ENCODE data around the gene PRKCQ. TPM values are rescaled to one million over a fixed set of nuclear protein-coding genes. Genes with fewer than 3 reads are reported as not detected.
A peak's percentile ranks its signal among the peaks of the same experiment; 100 is the strongest.

The PRKCQ gene
- total and polyA plus RNA-seq, 2 of the 13 experiments (the other 11 are each of a cell fraction or from before 2014, with no cell fraction given), result 0.13 to 0.35 TPM

GRCh38 chr10:6408799-6409198 is 171.3 kb downstream of the PRKCQ start (continued):
- TF ChIP-seq ZNF121 (CRISPR knock-in tag; IDR thresholded peaks at IDR 0.05) (no peak), ZNF704 (CRISPR knock-in tag; IDR thresholded peaks at IDR 0.05; ENCODE audit: borderline replicate concordance) (no peak), ZNF501 (CRISPR knock-in tag; IDR thresholded peaks at IDR 0.05) (no peak), ZIK1 (CRISPR knock-in tag; IDR thresholded peaks at IDR 0.05; ENCODE audit: borderline replicate concordance, low read depth) (no peak)

- Histone ChIP-seq H3K9ac (ENCODE audit: insufficient read depth, low read depth, low read length) (no peak overlapping the region), H3K4me1 (ENCODE audit: insufficient read depth, low read length) (no peaks in the 10 kb centered on the region), H3K27me3 (ENCODE audit: control insufficient read depth in 1 of 2, insufficient read depth in 2 of 2, low read length in 2 of 2) (peaks cover 0 to 18% of the 10 kb centered on the region in 2 experiments; a peak in 3 of 5 replicates), H4K20me1 (ENCODE audit: insufficient read depth, low read length) (no peaks in the 10 kb centered on the region), H3K79me2 (ENCODE audit: insufficient read depth, low read length) (no peaks in the 10 kb centered on the region), H3K36me3 (replicated peaks in 1 of 2; ENCODE audit: control insufficient read depth in 1 of 2, insufficient read depth in 2 of 2, low read length in 2 of 2) (no peaks in the 10 kb centered on the region), H2AFZ (ENCODE audit: low read length) (no peak overlapping the region), H3K27ac (ENCODE audit: extremely low read length, insufficient read depth, low read length) (no peak overlapping the region), H3K9me3 (ENCODE audit: low read length) (no peaks in the 10 kb centered on the region), H3K4me3 (replicated peaks in 1 of 3; ENCODE audit: insufficient read depth in 1 of 3, low read depth in 2 of 3, low read length in 3 of 3) (no peak overlapping the region), H3K4me2 (ENCODE audit: low read depth, low read length) (no peak overlapping the region)
- no TSS peak for BruUV-seq (replicated peaks)
- WGBS (ENCODE audit: low lambda C conversion rate), result 13% methylated on average over 11 of the region's 11 CpGs
- intact Hi-C loops (cut with micrococcal nuclease; ENCODE audit: unreplicated experiment) (loop anchor here (10.0 kb wide), 1 partner anchor 132 kb away; no protein-coding TSS in a partner anchor), in situ Hi-C loops (cut with HindIII; ENCODE audit: extremely low pct_ligation_motif_present, low pct_unique_long_range_greater_than_20kb) (loop anchor here (5.0 to 10.0 kb wide), 2 partner anchors 232 to 300 kb away; no protein-coding TSS in a partner anchor)
- ChIA-PET POLR2A (no interaction called here), CTCF (ENCODE audit: low intra/inter-chr PET ratio, low total read pairs) (no interaction called here)
- FAIRE-seq (no peak), ATAC-seq (no peak), DNase-seq (ENCODE audit: low spot score) (no peak)
- no peak for TF ChIP-seq ZNF563 (CRISPR knock-in tag; IDR thresholded peaks at IDR 0.05)
- TF ChIP-seq CREB1 (IDR thresholded peaks at IDR 0.05), result peak; percentile 80
- TF ChIP-seq CREB1 (CRISPR knock-in tag; IDR thresholded peaks at IDR 0.05), result no peak
- no peak for TF ChIP-seq ETS1 (CRISPR knock-in tag; IDR thresholded peaks at IDR 0.05)
- no peak for TF ChIP-seq CBX1 (IDR thresholded peaks at IDR 0.05; ENCODE audit: low read depth)
- TF ChIP-seq MED8 (CRISPR knock-in tag; IDR thresholded peaks at IDR 0.05; ENCODE audit: insufficient replicate concordance), result no peak
- no peak for TF ChIP-seq ZNF800 (CRISPR knock-in tag; IDR thresholded peaks at IDR 0.05)
- TF ChIP-seq SMARCE1 (IDR thresholded peaks at IDR 0.05; ENCODE audit: borderline replicate concordance), result no peak
- TF ChIP-seq ZNF260 (CRISPR knock-in tag; IDR thresholded peaks at IDR 0.05; ENCODE audit: borderline replicate concordance, low read depth), result no peak
- no peak for TF ChIP-seq FOXA1 (IDR thresholded peaks at IDR 0.05)
- TF ChIP-seq FOXA1 (CRISPR knock-in tag; IDR thresholded peaks at IDR 0.05), result no peak
- TF ChIP-seq PTBP1 (IDR thresholded peaks at IDR 0.05; ENCODE audit: low read depth, low read length, poor library complexity, severe bottlenecking), result no peak
- TF ChIP-seq, protein P1, sequence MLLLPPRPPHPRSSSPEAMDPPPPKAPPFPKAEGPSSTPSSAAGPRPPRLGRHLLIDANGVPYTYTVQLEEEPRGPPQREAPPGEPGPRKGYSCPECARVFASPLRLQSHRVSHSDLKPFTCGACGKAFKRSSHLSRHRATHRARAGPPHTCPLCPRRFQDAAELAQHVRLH (CRISPR knock-in tag; IDR thresholded peaks at IDR 0.05; ENCODE audit: borderline replicate concordance, low read depth), result no peak
- no peak for TF ChIP-seq ZNF430 (CRISPR knock-in tag; IDR thresholded peaks at IDR 0.05)
- TF ChIP-seq NBN (conservative IDR thresholded peaks at IDR 0.05), result peak; percentile 84; the same call in 1 of the 2 replicates
These were observed 172.9 kb downstream of the PRKCQ start for GRCh38 chr10:6407034-6407721.

Measured in HepG2 (cell line).